ENCODE data around the gene LHX6.
A peak's percentile ranks its signal among the peaks of the same experiment; 100 is the strongest.

- no peak for TF ChIP-seq CTCF (IDR thresholded peaks at IDR 0.05)
- no peak for TF ChIP-seq SMAD3 (CRISPR knock-in tag; IDR thresholded peaks at IDR 0.05; ENCODE audit: borderline replicate concordance)
- no peak for TF ChIP-seq PRDM15 (CRISPR knock-in tag; IDR thresholded peaks at IDR 0.05)
- TF ChIP-seq CBFB (CRISPR knock-in tag; IDR thresholded peaks at IDR 0.05; ENCODE audit: low read depth) = 0 out of 2 replicates have a peak, but pooled peaks have one; percentile 28
- peak; percentile 6; the same call in 1 of the 2 replicates for TF ChIP-seq USF2 (CRISPR knock-in tag; IDR thresholded peaks at IDR 0.05)
- 0 out of 2 replicates have a peak, but pooled peaks have one; percentile 23 for TF ChIP-seq MAX (CRISPR knock-in tag; IDR thresholded peaks at IDR 0.05)
- no peak for TF ChIP-seq ZNF317 (CRISPR knock-in tag; IDR thresholded peaks at IDR 0.05; ENCODE audit: borderline replicate concordance, low read depth)
- TF ChIP-seq ATF1 (CRISPR knock-in tag; IDR thresholded peaks at IDR 0.05) = no peak
- no peak for TF ChIP-seq IRF2 (CRISPR knock-in tag; IDR thresholded peaks at IDR 0.05; ENCODE audit: borderline replicate concordance, low read depth)
- TF ChIP-seq ATF3 (CRISPR knock-in tag; conservative IDR thresholded peaks at IDR 0.05) = no peak
- 0 out of 2 replicates have a peak, but pooled peaks have one; percentile 47 for TF ChIP-seq TEAD1 (CRISPR knock-in tag; IDR thresholded peaks at IDR 0.05)
- TF ChIP-seq ETV6 (CRISPR knock-in tag; IDR thresholded peaks at IDR 0.05) = no peak
Measured at GRCh38 chr9:122221183-122221811, 7.5 kb downstream of the LHX6 start.

All from WTC11 (cell line).